Measurements from ENCODE around the gene CCS.
"Not testable (repeated sequence)": the region's sequence is repeated elsewhere in the genome, so short reads cannot be mapped to it uniquely, and the experiment has no call there.

DNA sequence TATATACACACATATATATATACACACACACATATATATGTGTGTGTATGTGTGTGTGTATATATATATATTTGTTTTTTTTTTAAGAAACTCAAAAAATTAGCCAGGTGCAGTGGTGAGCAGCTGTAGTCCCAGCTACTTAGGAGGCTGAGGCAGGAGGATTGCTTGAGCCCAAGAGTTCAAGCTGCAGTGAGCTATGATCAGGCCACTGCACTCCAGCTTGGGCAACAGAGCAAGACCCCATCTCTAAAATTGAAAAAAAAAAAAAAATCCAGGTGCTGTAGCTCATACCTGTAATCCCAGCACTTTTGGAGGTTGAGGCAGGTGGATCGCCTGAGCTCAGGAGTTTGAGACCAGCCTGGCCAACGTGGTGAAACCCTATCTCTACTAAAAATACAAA is 3.7 kb upstream of the CCS start:
- TF ChIP-seq CTCF (IDR thresholded peaks at IDR 0.05; ENCODE audit: low read depth, low read length, poor library complexity, severe bottlenecking); EZH2phosphoT487 (IDR thresholded peaks at IDR 0.05; ENCODE audit: borderline replicate concordance, low read length): not testable (repeated sequence)
